Parathyroid adenoma (tissue), 2 donors: ENCODE measurements around the gene CCDC24.
A peak's percentile ranks its signal among the peaks of the same experiment; 100 is the strongest.

Experiments
- H2AFZ ChIP-seq: fragments of 300-600 bp; sonication (generic); one replicate; pipeline ENCODE4 v1.7.0; 2017; ENCODE audit warnings: antibody characterized with exemption, mild to moderate bottlenecking
- H3K27ac ChIP-seq: fragments of 300-600 bp; sonication (generic); one replicate; pipeline ENCODE4 v1.7.0; 2017
- H3K27me3 ChIP-seq: fragments of 300-600 bp; sonication (generic); one replicate; pipeline ENCODE4 v1.7.0; 2017; ENCODE audit warnings: low read length; ENCODE audit not compliant: control insufficient read depth, insufficient read depth
- H3K36me3 ChIP-seq: fragments of 300-600 bp; sonication (generic); one replicate; pipeline ENCODE4 v1.7.0; 2017; ENCODE audit warnings: low read length; ENCODE audit not compliant: control insufficient read depth, insufficient read depth
- H3K4me1 ChIP-seq: fragments of 300-600 bp; sonication (generic); one replicate; pipeline ENCODE4 v1.7.0; 2017; ENCODE audit warnings: control low read depth
- H3K4me2 ChIP-seq: fragments of 300-600 bp; sonication (generic); one replicate; pipeline ENCODE4 v1.7.0; 2017; ENCODE audit warnings: low read length
- H3K4me3 ChIP-seq: fragments of 300-600 bp; sonication (generic); one replicate; pipeline ENCODE4 v1.7.0; 2017; ENCODE audit warnings: low read depth, low read length
- H3K79me2 ChIP-seq: fragments of 300-600 bp; sonication (generic); one replicate; pipeline ENCODE4 v1.7.0; 2017; ENCODE audit warnings: control low read depth
- H3K9ac ChIP-seq: fragments of 300-600 bp; sonication (generic); one replicate; pipeline ENCODE4 v1.7.0; 2017; ENCODE audit warnings: mild to moderate bottlenecking
- H3K9me3 ChIP-seq: fragments of 300-600 bp; sonication (generic); one replicate; pipeline ENCODE4 v1.7.0; 2017; ENCODE audit warnings: low read length; ENCODE audit not compliant: control insufficient read depth
- TF ChIP-seq, protein P1 (sequence below): fragments of 300-600 bp; sonication (generic); IDR thresholded peaks from one replicate; pipeline ENCODE4 v1.7.0; 2017; ENCODE audit warnings: antibody characterized with exemption, mild to moderate bottlenecking
- donor health status: primary hyperparathyroidism.

The CCDC24 gene

GRCh38 chr1:43993206-43993914, 2.0 kb downstream of the CCDC24 start:
- Histone ChIP-seq H3K9ac (no peak overlapping the region), H3K9me3 (no peaks in the 10 kb centered on the region), H3K27ac (no peak overlapping the region), H3K4me2 (no peak overlapping the region), H3K4me3 (no peak overlapping the region), H3K27me3 (no peaks in the 10 kb centered on the region), H2AFZ (no peak overlapping the region), H3K79me2 (no peaks in the 10 kb centered on the region), H3K36me3 (no peaks in the 10 kb centered on the region), H3K4me1 (peaks cover 2% of the 10 kb centered on the region)
- TF ChIP-seq, protein P1, sequence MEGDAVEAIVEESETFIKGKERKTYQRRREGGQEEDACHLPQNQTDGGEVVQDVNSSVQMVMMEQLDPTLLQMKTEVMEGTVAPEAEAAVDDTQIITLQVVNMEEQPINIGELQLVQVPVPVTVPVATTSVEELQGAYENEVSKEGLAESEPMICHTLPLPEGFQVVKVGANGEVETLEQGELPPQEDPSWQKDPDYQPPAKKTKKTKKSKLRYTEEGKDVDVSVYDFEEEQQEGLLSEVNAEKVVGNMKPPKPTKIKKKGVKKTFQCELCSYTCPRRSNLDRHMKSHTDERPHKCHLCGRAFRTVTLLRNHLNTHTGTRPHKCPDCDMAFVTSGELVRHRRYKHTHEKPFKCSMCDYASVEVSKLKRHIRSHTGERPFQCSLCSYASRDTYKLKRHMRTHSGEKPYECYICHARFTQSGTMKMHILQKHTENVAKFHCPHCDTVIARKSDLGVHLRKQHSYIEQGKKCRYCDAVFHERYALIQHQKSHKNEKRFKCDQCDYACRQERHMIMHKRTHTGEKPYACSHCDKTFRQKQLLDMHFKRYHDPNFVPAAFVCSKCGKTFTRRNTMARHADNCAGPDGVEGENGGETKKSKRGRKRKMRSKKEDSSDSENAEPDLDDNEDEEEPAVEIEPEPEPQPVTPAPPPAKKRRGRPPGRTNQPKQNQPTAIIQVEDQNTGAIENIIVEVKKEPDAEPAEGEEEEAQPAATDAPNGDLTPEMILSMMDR: no peak

DNA sequence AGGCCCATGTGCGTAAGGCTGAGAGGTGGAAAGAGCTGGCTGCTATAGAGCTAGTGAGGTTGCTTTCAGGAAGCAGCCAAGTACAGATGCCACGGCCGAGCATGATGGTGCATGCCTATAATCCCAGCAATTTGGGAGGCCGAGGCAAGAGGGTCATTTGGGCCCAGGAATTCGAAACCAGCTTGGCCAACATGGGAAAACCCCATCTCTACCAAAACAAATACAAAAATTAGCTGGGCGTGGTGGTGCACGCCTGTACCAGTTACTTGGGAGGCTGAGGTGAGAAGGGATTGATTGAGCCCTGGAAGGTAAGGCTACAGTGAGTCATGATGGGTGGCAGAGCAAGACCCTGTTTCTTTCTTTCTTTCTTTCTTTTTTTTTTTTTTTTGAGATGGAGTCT, 2.7 kb downstream of the CCDC24 start:
- H3K27me3 ChIP-seq: no peaks in the 10 kb centered on the region
- H3K27ac ChIP-seq: no peak overlapping the region
- no peak overlapping the region for H3K4me2 ChIP-seq
- peaks cover 2% of the 10 kb centered on the region for H3K4me1 ChIP-seq
- H3K9ac ChIP-seq: no peak overlapping the region
- H3K79me2 ChIP-seq: no peaks in the 10 kb centered on the region
- H2AFZ ChIP-seq: no peak overlapping the region
- no peaks in the 10 kb centered on the region for H3K9me3 ChIP-seq
- TF ChIP-seq, protein P1: no peak
- no peaks in the 10 kb centered on the region for H3K36me3 ChIP-seq
- H3K4me3 ChIP-seq: no peak overlapping the region

GRCh38 chr1:43994794-43995790, 3.7 kb downstream of the CCDC24 start:
- Histone ChIP-seq H3K9me3 (no peaks in the 10 kb centered on the region), H3K4me3 (no peak overlapping the region), H3K9ac (no peak overlapping the region), H3K79me2 (no peaks in the 10 kb centered on the region), H3K27ac (no peak overlapping the region), H3K27me3 (no peaks in the 10 kb centered on the region), H3K36me3 (no peaks in the 10 kb centered on the region), H3K4me2 (no peak overlapping the region), H3K4me1 (peaks cover 2% of the 10 kb centered on the region), H2AFZ (no peak overlapping the region)
- TF ChIP-seq, protein P1: peak; percentile 9

DNA sequence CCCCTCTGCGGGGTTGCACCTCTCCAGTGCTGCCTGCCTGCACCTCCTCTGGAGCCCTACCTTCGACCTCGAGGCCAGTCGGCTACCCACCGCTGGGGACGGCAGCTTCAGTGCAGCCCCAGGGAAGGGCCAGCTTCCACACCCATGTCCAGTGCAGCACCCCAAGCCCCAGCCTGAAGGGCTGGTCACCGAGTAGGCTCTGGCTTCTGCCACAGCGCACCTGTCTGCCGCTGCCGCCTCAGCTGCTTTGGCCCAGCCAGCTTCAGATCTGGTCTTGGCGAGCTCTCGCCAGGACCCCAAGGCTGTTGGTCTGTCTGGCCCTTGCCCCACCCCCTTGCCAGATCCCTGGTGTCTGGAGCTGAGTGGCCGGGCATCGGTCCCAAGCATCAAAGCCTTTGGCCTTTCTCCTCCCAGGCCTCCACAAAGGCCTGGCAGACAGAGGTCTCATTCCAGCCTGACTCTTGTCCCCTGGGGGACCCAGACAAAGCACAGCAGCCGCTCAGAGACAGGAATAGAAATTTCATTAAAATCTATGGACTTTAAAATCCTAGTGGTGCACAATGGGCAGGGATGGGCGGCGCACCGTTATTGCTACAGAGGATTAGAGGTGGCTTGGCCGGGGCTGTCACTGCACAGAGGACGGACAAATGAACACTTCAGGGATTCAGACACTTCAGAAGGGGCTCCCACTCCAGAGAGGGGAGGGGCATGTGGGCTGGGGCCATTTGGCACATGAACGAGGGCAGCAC, 4.8 kb downstream of the CCDC24 start:
- Histone ChIP-seq H3K4me1 (no peaks in the 10 kb centered on the region), H3K79me2 (no peaks in the 10 kb centered on the region), H2AFZ (no peak overlapping the region), H3K4me2 (no peak overlapping the region), H3K27ac (no peak overlapping the region), H3K4me3 (no peak overlapping the region), H3K9me3 (no peaks in the 10 kb centered on the region), H3K27me3 (no peaks in the 10 kb centered on the region), H3K36me3 (no peaks in the 10 kb centered on the region), H3K9ac (no peak overlapping the region)
- TF ChIP-seq, protein P1: no peak
